Osteoblast (primary cell): ENCODE data around the gene CRLF1. TPM values are rescaled to one million over a fixed set of nuclear protein-coding genes. Genes with fewer than 3 reads are reported as not detected.

ENCODE experiments used
- DNase-seq: peaks from one replicate; pipeline ENCODE4 v3.0.0; 2011; ENCODE audit warnings: low spot score, mixed read lengths; ENCODE audit not compliant: insufficient read length; ENCODE audit errors: missing footprints
- H2AFZ ChIP-seq: 2 replicates; pipeline ENCODE4 v1.6.0; 2011; ENCODE audit warnings: mild to moderate bottlenecking, low read length
- H3K27ac ChIP-seq: 2 replicates; pipeline ENCODE4 v1.5.1; 2011; ENCODE audit warnings: mild to moderate bottlenecking, low read depth, low read length, moderate library complexity
- H3K27me3 ChIP-seq: 2 replicates; pipeline ENCODE4 v1.6.0; 2012; ENCODE audit warnings: mild to moderate bottlenecking, control low read depth, inconsistent platforms, low read length, moderate library complexity; ENCODE audit not compliant: insufficient read depth
- H3K36me3 ChIP-seq: 2 replicates; pipeline ENCODE4 v1.5.1; 2011; ENCODE audit warnings: mild to moderate bottlenecking, low read length, control low read depth, moderate library complexity; ENCODE audit not compliant: insufficient read depth
- H3K4me1 ChIP-seq: 2 replicates; pipeline ENCODE4 v1.5.1; 2011; ENCODE audit warnings: mild to moderate bottlenecking, low read length, control low read depth, moderate library complexity; ENCODE audit not compliant: insufficient read depth
- H3K4me2 ChIP-seq: 2 replicates; pipeline ENCODE4 v1.6.0; 2011; ENCODE audit warnings: mild to moderate bottlenecking, low read length; ENCODE audit not compliant: insufficient read depth
- H3K4me3 ChIP-seq: fragments of 200-600 bp; sonication (generic); 3 replicates; pipeline ENCODE4 v1.5.1; 2012; ENCODE audit warnings: mild to moderate bottlenecking, low read length, inconsistent platforms; ENCODE audit not compliant: insufficient read depth
- H3K79me2 ChIP-seq: 2 replicates; pipeline ENCODE4 v1.6.0; 2012; ENCODE audit warnings: mild to moderate bottlenecking, low read length, control low read depth, inconsistent platforms; ENCODE audit not compliant: insufficient read depth
- H3K9me3 ChIP-seq: 2 replicates; pipeline ENCODE4 v1.5.1; 2011; ENCODE audit warnings: low read depth, low read length, control low read depth
- H4K20me1 ChIP-seq: 2 replicates; pipeline ENCODE4 v1.6.0; 2012; ENCODE audit warnings: mild to moderate bottlenecking, low read length, control low read depth; ENCODE audit not compliant: insufficient read depth
- CTCF ChIP-seq: IDR thresholded peaks from 2 replicates; pipeline ENCODE4 v1.5.1; 2011; ENCODE audit warnings: mild to moderate bottlenecking, low read depth, low read length, moderate library complexity; ENCODE audit errors: extremely low read depth
- total RNA-seq: library from RNA; depleted of rRNA; stranded (reverse); fragments of >200 nt; gene quantifications from 2 replicates; pipeline ENCODE4 v1.2.3, GENCODE V29; 2012

The CRLF1 gene
- total RNA-seq, 1 donor = 6.9 TPM

DNA sequence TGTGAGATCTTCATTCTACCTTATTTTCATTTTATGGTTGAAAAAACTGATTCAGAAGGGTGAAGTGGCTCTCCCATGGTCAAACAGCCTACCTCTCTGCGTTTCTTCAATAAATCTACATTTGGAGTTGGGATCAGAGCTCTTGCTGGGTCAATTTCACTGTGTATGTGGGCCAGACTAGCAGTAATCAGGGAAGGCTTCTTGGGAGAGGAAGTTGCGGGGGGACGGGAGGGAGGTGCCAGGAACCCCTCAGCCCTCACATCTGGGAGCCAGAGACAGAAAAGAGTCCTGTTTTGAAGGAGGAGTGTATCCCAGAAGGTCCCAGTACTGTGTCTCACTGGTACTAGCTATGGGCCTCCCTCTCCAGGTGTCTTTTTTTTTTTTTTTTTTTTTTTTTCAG is 48.0 kb downstream of the CRLF1 start:
- DNase-seq = peak; percentile 29
- Histone ChIP-seq H3K4me1 (peaks cover 24% of the 10 kb centered on the region), H4K20me1 (peaks cover 4% of the 10 kb centered on the region), H3K4me2 (peak overlapping the region; percentile 100), H3K27ac (peak overlapping the region; percentile 94), H3K4me3 (peak overlapping the region; percentile 98), H3K36me3 (peaks cover 6% of the 10 kb centered on the region), H2AFZ (peak overlapping the region; percentile 18), H3K9me3 (no peaks in the 10 kb centered on the region), H3K27me3 (no peaks in the 10 kb centered on the region), H3K79me2 (peaks cover 42% of the 10 kb centered on the region)
- TF ChIP-seq CTCF = no peak

- Histone ChIP-seq H3K4me3 (peak overlapping the region; percentile 98), H3K27ac (peak overlapping the region; percentile 94), H3K27me3 (no peaks in the 10 kb centered on the region), H3K4me1 (peaks cover 24% of the 10 kb centered on the region), H3K4me2 (peak overlapping the region; percentile 100), H2AFZ (peak overlapping the region; percentile 18), H4K20me1 (peaks cover 4% of the 10 kb centered on the region), H3K79me2 (peaks cover 42% of the 10 kb centered on the region), H3K9me3 (no peaks in the 10 kb centered on the region), H3K36me3 (peaks cover 4% of the 10 kb centered on the region)
- DNase-seq = no peak
- TF ChIP-seq CTCF = no peak
Observed at GRCh38 chr19:18558202-18558555, 48.4 kb downstream of the CRLF1 start.

DNA sequence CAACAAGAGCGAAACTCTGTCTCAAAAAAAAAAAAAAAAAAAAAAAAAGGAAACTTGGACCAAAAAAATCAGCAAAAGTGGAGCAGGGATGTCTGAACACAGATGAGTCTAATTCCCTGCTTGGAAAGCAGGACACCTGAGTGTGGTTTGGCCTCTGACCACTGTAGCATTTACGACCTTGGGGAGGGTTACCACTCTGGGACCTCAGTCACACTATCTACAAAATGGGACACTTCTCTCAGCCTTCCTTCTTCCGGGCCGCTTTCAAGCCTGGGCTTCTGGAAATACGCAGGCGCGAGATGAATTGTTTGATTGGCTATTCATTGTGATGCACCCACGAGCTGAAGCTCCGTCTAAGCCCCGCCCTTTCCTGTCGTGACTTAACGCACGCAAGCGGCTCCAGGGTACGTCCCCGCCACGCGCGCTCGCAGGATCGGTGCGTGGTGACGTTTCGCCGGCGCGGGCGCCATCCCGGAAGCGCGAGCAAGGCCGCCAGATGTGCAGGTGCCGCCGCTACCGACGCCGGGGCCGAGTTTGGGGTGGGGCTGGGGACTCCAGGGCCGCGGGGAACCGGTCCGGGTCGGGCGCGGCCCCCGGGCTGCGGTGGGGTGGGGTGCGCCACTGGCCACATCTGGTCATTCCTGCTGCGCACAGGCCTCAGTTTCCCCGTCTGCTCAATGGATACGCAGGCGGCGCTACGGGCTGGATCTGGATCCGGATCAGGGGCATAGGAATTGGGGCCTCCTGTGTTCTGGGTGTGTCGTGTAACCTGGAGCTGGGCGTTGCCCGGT is 49.0 kb downstream of the CRLF1 start, which contains the start of gene KXD1:
TSS of gene KXD1 (plus strand) at position 460 of the 791 bp plus-strand sequence. CDS start 4,187 bp downstream, outside the sequence.
- no peaks in the 10 kb centered on the region for H3K9me3 ChIP-seq
- no peak for TF ChIP-seq CTCF
- peak within 1 kb of the TSS; percentile 83 for H2AFZ ChIP-seq
- H3K4me1 ChIP-seq = peaks cover 20% of the 10 kb centered on the region
- H3K79me2 ChIP-seq = peaks cover 42% of the 10 kb centered on the region
- H3K27me3 ChIP-seq = no peaks in the 10 kb centered on the region
- H4K20me1 ChIP-seq = peaks cover 4% of the 10 kb centered on the region
- H3K27ac ChIP-seq = peak within 1 kb of the TSS; percentile 94
- peak; percentile 99 for DNase-seq
- H3K4me3 ChIP-seq = peak within 1 kb of the TSS; percentile 98
- peak within 1 kb of the TSS; percentile 100 for H3K4me2 ChIP-seq
- no peaks in the 10 kb centered on the region for H3K36me3 ChIP-seq

DNA sequence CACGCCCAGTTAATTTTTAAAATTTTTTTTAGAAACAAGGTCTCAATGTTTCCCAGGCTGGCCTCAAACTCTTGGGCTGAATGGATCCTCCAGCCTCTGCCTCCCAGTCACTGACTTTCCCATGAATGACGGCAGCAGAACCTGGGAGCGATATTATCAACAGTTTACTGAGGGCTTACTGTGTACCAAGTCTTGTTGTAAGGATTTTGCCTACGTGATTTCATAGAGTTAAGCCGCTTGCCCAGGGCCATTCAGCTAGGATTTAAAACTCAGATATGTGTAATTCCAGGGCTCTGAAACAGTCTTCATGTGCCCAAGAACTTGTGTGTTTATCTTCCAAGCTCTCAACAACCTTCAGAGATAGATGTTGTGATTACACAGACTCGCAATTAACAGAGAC is 55.0 kb downstream of the CRLF1 start:
- Histone ChIP-seq H4K20me1 (no peaks in the 10 kb centered on the region), H3K4me1 (no peaks in the 10 kb centered on the region), H3K9me3 (no peaks in the 10 kb centered on the region), H3K36me3 (no peaks in the 10 kb centered on the region), H3K27ac (no peak overlapping the region), H2AFZ (peak overlapping the region; percentile 59), H3K79me2 (no peaks in the 10 kb centered on the region), H3K4me2 (no peak overlapping the region), H3K4me3 (no peak overlapping the region), H3K27me3 (no peaks in the 10 kb centered on the region)
- DNase-seq = peak; percentile 30
- no peak for TF ChIP-seq CTCF
